GM19240 (cell line): Measurements from ENCODE around the gene VAT1L.

Source experiments
- DNase-seq: peaks from one replicate; pipeline ENCODE4 v3.0.0; 2011; ENCODE audit warnings: low spot score; ENCODE audit not compliant: insufficient read length

The VAT1L gene

DNA sequence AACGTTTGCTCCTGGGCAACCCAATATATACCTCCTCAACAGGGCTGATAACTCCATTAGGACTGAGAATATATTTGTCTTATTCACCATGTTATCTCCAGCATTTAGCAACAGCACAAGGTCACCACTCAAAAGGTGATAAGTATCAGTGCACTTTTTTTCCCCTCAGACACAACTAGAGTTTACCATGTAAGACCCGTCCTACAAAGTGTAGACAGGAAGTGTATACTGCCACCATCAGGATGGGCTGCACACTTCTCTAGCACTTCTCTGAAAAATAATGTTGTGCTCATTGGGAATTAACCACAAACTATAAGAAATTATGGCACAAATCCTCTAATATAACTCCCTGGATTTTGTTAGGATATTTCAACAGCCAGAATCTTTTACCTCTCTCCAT, 5.7 kb upstream of the VAT1L start:
- DNase-seq, result no peak

DNA sequence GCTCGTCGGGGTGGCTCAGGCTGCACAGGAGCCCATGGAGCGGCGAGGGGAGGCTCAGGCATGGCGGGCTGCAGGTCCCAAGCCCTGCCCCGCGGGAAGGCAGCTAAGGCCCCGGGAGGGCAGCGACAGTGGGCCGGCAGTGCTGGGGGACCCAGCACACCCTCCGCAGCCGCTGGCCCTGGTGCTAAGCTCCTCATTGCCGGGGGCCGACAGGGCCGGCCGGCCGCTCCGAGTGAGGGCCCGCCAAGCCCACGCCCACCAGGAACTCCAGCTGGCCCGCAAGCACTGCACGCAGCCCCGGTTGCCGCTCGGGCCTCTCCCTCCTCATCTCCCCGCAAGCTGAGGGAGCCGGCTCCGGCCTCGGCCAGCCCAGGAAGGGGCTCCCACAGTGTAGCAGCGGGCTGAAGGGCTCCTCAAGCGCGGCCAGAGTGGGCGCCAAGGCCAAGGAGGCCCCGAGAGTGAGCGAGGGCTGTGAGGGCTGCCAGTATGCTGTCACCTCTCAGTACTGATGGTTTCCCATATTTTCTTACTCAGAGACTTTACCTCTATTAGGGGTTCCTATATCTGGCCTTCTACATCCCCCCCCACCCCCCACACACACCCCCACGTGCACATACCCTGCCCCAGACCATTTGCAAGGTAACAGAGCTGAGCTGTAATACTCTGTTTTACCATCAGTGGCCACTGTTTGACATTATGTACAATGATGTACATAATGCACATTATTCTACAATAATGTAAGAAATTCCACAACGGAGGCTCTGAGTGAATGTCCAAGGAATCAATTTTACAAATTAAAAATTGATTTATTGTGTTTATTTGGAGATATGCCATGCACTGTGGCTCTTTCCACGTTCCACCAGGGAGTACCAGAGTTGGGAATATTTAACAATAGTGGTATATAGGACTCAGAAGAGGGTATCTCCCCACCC, 3.7 kb upstream of the VAT1L start:
- no peak for DNase-seq

DNA sequence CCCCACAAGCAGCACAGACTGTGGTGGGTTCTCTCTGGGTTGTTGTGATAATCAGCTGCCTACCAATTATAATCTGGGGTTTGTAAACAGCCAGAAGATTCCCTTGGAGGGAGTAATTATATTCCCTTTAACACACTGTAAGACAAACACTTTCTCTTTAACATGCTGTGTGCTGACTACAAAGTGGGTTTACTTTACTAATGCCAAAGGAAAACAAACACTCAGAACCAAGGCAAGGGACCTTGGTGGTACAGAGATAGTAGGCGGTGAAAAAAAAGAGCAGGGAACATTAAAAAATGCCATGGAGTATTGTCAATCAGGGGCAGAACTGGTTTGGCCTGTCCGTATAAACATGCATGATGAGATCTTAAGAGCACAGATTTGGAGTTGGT, 3.0 kb upstream of the VAT1L start:
- DNase-seq, result no peak

DNA sequence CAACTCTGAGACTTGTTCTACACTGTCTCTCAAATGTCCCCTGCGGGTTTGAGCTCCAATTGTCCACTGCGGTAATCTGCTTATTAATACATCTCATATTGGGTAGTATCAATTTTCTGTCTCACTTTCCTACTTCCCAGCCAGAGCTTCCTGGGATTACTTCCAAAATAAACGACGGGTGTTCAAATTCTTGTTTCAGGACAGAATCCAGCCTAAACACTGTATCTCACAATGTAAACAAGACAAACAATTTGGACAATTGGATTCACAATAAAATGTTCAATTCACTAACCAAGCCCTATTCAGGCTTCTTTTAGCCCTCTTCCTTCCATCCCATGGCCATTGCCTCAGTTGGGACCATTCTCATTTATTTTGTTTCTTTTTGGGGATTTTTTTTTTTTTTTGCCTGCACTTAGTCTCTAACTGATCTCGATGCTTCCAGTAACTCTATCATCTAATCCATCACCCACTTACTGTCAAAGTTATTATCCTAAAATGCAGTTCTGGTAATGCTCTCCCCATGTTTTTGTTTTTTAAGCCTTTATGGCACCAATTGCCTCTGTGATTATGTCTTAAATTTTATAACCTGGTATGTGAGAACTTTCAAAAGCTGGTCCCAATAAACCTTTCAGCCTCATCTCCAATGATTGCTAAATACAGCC, 2.0 kb upstream of the VAT1L start:
- no peak for DNase-seq

DNA sequence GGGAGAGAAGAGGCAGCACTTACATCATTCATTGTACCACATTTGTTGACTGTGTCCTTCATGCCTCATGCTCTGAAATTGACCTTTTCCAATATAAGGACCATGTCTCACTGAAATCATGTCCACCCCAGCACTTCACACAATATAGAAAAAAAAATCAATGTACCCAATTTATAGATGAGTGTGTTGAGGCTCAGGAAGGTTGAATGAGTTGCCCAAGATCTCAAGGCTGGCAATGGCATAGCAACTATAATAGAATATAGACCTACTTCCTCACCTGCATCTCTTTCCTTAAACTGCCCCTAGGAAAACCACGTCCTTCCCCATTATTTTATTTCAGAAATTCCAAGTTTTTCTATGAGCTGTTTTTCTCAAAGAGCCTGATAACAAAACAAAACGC, 912 bp upstream of the VAT1L start:
- DNase-seq, result no peak

DNA sequence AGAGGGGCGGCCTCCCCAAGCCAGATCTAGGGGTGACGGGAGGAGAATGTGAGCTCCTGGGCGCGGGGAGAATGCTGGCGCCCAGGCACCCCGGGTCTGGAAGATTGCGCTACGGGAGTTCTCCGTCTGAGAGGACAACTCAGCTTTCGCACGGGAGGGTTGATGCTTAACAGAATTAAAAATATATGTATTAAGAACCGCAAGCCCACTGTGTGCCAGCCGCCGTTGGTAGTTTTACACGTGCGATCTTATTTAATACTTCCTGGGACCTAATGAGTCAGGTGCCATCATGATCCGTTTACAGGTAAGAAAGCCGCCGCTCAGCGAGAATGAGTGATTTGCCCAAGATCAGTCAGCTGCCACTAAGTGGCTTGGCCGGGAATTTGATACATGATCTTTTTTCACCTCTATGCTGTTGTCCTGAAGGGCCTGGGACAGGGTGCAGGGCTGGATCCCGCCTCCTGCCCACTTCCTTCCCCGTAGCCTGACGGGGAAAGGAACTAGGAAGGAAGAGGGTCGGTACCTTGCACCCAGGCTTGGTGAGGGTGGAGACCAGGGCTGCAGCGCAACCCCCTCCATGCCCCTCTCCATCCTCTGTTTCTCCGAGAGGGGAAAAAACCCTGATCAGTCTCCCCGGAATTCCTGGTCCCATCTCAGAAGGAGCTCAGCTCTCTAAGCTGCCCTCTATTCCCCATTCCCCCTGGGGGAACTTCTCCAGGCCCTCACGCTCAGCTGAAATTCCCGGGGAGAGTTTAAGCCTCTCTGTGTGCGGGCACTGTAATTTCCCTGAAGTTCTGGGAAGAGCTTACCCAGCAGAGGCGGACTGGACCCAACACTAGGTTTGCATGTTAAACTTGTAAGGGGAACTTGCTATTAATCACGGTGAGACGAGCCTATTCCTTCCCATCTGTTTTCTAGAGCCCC, 983 bp downstream of the VAT1L start:
- DNase-seq, result no peak

DNA sequence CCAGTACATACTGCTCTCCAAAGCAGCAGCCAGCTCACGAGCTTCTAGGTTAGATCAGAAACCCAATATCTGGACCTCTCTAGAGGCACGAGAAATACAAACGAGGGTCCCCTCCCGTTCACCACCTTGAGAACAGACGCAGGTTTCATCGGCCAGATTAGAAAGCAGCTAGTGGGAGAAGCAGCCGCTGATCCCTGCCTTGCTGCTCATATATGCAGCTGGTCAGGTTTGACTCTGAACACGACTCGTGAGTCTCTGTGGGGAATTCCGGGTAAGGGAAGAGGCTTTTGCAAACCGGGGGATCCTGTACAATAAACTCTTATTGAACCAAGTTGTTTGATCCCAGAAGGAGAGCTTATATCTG, 1.6 kb downstream of the VAT1L start:
- DNase-seq, result no peak

DNA sequence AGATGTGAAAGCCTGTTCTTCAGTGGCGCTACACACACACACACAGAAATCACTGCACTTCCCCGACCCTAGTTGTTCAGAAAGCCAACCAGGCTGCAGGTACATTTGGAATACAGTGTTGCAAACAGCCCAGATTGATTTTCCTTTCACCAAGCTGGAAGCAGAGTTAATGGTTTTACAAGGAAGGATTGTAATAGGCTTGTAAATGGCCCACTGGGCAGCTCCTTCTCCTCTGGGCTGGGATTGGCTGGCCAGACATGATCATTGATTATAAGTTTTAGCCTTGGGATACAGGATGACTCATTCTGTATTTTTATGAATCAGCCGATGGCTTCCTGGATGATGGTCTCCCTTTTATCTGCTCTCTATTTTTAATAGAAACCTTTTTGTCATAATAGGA, 2.5 kb downstream of the VAT1L start:
- no peak for DNase-seq

DNA sequence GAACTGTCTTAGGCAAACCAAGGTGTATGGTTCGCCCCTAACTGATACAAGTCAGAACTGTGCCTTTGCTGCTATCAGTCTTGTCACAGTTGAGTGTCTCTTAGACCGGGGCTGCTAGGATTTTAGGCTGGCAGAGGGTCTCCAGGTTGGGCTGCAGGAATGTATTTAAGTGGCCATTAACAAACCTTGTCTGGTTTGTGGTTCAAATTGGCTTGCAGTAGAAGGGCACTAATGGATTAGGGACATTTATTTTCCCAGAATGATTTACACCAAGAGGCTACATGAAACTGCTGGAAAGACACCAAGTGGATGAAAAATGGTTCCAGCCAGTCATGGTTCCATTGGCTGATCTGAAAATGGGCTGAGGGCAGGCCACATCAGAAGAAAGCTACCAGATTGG, 5.1 kb downstream of the VAT1L start:
- no peak for DNase-seq

DNA sequence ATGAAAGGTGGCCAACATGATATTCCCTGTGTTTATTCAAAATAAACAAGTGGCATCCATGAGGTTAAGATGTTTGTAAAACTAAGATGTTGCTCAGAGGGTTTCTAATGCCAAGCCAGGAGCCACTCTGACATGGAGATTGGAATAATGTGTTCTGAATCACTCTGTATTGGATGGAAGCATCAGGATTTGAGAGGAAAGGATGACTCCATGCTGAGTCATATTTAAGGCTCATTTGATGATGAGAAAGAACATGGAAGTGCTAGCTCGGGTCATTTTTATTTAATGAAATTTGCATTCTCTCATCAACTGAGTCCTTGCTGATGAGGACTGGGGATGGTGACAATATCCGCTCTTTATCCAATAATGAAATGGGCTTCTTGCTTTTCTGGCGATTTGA, 6.2 kb downstream of the VAT1L start:
- DNase-seq, result no peak

DNA sequence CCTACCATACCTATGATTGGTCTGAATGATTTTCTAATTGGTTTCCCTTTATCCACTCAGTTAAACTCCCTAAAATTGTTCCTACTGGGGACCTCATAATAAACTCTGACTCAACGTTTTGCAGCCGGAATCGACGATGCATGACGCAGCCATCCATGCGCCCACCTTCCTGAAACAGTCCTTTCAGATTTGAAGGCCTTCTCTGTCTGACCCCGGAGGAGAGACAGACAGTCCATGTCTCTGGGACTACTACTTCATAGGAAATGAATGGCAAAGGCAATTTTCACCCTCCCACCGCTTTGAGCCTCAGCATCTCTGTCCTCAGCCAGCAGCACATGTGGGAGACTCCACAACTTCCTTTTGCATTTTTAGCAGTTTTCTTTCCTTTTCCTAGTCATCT, 13.5 kb downstream of the VAT1L start:
- DNase-seq, result no peak

DNA sequence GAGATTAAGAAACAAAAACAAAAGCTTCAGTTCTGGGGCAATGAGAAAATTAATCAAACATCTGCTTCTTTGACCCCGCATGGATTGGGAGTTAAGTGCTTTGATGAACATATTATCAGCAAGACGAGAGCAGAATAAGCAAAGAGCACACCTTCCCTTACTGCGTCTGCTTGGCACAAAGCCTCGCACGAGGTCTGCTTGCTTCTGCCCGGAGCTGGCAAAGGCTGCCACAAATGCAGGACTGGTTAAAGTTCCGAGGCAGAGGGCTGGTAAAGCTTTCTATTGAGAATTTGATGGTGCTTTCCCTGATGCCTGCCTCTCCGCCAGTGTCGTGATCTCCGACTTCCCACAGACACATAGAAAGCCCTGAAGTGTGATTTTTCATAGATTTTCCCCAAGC, 17.0 kb downstream of the VAT1L start:
- DNase-seq, result no peak

DNA sequence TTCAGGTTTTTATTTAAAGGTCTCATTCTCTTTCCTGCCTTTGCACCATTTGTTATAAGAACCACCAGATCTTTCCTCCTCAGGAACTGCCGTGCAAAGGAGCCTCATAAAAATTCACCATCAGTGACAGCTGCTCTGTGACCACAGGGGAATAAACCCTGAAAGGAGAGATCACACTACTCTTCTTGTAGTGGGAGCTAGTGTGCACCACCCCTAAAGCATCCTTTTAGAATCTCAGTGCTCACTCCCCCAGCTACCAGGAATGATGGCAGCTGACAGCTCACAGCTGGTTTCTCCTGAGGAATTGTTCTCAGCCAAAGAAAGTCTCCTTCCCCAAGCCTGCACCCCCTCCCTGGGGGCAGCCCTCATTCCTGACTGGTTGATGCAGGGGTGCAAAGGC, 18.7 kb downstream of the VAT1L start:
- no peak for DNase-seq

DNA sequence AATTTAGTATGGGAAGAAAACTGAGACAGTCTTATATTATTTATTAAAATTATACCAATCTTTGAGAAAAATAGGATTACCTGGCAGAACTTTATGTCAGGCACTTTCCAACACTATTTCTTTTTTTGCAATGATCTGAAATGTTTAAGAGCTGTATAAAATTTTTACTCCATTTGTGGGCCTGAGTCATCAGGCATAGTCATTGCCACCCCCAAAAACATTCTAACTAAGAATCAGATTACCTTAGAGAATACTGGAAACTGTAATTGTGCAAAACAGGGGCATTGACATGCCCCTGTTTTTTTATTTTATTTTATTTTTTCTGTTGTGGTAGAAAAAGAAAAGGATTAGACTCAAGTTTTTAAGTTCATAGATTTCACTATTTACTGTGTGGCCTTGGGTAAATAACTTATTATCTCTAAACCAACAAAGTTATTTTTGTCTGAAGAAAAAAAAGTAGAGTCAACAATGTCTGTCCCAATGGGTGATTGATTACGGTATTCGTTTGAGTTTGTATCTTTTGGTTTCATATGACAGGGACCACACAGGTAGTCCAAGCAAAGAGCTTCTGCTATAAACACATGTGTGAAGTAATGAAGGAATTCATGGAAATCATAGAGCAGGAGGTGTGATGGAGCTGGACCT, 24.6 kb downstream of the VAT1L start:
- DNase-seq, result no peak

DNA sequence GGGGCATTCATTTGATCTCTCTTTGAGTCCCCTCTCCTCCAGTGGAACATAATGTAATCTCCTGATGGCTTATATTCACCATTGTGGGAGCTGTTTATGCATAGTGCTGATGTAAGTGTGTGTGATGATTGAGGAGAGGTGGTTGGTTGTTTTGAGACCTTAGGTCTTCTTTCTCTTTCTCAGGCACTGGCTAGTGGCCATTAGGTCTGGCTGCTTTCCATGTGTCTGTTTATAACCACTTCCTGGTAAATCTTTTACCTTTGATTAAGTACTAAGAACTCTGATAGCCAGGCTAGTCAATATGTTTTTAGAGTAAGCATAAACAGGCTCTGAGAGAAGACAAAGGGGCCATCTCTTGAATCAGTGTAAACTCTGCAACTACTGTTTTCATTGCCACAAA, 27.9 kb downstream of the VAT1L start:
- no peak for DNase-seq

DNA sequence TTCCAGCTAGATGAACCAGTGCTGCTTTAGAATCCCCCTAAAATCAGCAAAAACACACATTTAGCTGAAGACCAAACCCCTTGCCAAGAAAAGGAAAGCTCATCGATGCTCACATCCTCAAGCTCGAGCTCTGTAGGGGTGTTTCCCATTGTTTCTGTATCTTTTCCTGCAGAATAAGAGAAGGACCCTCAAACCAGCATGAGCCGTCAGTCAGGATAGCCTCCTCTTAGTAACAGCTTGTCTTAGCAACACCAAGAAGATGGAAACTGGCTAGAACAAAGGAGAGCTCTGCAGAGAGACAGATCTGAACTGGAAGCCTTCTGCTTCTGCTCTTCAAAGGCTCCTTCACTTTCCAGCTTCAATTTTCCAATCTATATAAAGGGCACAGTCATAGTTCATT, 32.0 kb downstream of the VAT1L start:
- DNase-seq, result no peak

DNA sequence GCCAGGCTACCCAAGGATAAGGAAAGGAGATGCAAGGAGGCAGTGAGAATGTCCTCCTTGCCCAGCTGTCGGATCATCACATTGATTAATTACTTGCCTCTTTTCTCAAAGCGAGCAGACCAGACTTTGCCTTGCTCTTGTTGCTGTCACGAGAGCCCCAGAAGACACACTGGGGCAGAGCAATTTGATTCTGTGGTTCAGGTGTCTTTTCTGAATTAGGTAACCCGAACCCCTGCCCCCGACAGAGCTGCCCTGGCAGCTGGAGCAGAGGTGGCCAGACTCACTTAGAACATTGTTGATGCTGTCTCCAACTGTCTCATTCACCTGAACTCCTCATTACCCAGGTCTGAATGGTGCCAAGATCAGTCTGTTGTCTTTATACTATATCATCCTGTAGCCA, 34.3 kb downstream of the VAT1L start:
- DNase-seq, result no peak

DNA sequence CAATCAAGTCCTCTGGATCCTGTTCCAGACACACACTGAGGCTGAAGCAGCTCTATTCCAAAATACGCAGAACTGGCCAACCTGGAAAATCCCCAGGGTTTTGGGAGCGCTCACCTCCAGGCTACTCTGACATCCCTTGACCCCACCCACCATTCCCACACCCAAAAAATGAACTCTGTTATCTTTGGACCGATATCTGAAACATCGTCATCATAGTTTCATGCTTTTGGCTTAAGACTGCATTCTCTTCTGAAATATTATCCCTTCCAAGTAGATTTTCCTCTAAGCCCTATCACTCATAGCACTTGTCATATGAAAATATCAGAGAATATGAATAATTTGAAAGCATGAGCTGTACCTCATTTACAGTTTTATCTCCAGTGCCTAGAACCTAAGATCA, 34.7 kb downstream of the VAT1L start:
- no peak for DNase-seq

DNA sequence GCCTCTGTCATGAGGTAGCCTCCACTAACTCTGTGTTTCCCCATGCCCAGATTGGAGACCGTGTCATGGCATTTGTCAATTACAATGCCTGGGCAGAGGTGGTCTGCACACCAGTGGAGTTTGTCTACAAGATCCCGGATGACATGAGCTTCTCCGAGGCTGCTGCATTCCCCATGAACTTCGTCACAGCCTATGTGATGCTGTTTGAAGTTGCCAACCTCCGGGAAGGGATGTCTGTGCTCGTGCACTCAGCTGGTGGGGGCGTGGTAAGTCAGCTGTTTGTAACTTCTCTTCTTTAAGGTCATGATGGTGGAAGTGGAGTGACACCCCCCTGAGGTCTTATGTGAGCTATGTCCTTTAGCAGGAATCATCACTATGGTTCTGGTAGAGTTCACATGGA, 36.8 kb downstream of the VAT1L start:
- no peak for DNase-seq

DNA sequence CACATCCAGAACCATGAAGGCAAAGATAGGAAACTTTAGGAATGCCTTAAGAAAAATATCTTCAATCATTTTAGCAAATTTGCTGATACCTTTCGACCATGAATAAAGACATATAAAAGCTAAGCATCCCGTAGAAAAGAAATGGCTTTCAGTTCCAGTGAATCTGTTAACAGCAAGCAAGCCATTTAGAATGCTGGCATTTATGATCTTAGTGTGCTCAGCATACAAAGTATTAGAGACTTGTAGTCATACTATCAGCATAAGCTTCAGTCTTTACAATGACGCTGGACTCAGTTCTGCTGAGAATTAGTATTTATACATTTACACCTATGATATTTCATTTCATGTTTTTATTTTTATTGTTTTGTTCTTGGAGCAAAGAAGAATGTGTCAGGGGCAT, 38.7 kb downstream of the VAT1L start:
- no peak for DNase-seq

DNA sequence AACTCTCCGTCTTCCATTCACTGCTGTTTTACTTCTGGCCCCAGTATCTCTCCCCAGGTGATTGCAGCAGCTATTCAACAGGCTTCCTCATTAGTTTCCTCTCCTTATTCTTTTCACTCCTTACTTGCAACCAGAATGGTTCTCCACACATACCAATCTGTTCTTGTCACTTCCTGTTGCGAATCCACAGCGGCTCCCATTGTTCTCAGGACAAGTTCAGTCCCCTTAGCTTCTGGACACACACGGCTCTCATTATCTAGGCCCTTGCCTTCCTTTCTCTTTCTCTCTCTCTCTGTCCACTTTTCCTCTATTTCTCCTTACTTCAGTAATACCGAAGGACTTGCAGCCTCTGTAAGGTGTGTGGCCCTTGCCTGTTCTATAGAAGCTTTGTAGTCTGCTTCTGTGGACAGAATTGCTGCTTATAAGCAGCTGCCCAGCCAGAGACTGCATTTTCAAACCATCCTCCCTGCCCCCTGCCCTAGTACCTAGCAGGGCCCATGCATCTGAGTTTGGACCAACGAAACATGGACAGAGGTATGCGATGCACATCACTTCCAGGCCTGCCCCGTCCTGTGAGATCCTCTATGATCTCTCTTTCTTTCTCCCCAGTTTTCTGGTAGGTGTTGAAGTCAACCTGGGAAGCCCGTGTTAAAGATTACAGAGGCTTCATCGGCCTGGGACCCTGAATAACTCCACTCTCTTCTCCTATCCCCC, 45.7 kb downstream of the VAT1L start:
- no peak for DNase-seq
